GM19025 (cell line): ENCODE results near the gene IGLL1.
"Not testable (repeated sequence)": the region's sequence is repeated elsewhere in the genome, so short reads cannot be mapped to it uniquely, and the experiment has no call there.

Experiments used
- ATAC-seq: cut with Tn5 transposase; IDR thresholded peaks from one replicate; pipeline ENCODE4 v1.9.1; 2021; ENCODE audit warnings: mild to moderate bottlenecking, low read depth, moderate library complexity; ENCODE audit not compliant: unreplicated experiment

Gene IGLL1

GRCh38 chr22:23591846-23592245, 11.8 kb upstream of the IGLL1 start:
- no peak for ATAC-seq

- ATAC-seq: no peak
Measured at GRCh38 chr22:23591201-23591791, 11.2 kb upstream of the IGLL1 start.

GRCh38 chr22:23583836-23584235, 3.7 kb upstream of the IGLL1 start:
- ATAC-seq: no peak

- no peak for ATAC-seq
Measured at GRCh38 chr22:23583153-23583552, 3.1 kb upstream of the IGLL1 start.

GRCh38 chr22:23581260-23581650, 1.2 kb upstream of the IGLL1 start:
- no peak for ATAC-seq

GRCh38 chr22:23580576-23581259, 628 bp upstream of the IGLL1 start:
- no peak for ATAC-seq

GRCh38 chr22:23579280-23579679, 810 bp downstream of the IGLL1 start:
- no peak for ATAC-seq

GRCh38 chr22:23578306-23578705, 1.8 kb downstream of the IGLL1 start:
- no peak for ATAC-seq

- ATAC-seq: no peak
Measured at GRCh38 chr22:23576681-23577080, 3.4 kb downstream of the IGLL1 start.

GRCh38 chr22:23575601-23576000, 4.5 kb downstream of the IGLL1 start:
- no peak for ATAC-seq

GRCh38 chr22:23574877-23575276, 5.2 kb downstream of the IGLL1 start:
- no peak for ATAC-seq

GRCh38 chr22:23574371-23574811, 5.7 kb downstream of the IGLL1 start:
- ATAC-seq: no peak

- not testable (repeated sequence) for ATAC-seq
Measured at GRCh38 chr22:23573701-23574235, 6.3 kb downstream of the IGLL1 start.

- ATAC-seq: not testable (repeated sequence)
Measured at GRCh38 chr22:23573106-23573505, 7.0 kb downstream of the IGLL1 start.

GRCh38 chr22:23571486-23571885, 8.6 kb downstream of the IGLL1 start:
- ATAC-seq: no peak

- no peak for ATAC-seq
Measured at GRCh38 chr22:23570681-23571080, 9.4 kb downstream of the IGLL1 start.

GRCh38 chr22:23569716-23570115, 10.4 kb downstream of the IGLL1 start:
- ATAC-seq: no peak

GRCh38 chr22:23569291-23569690, 10.8 kb downstream of the IGLL1 start:
- ATAC-seq: no peak

- ATAC-seq: no peak
Measured at GRCh38 chr22:23566705-23567475, 13.2 kb downstream of the IGLL1 start.

- no peak for ATAC-seq
Measured at GRCh38 chr22:23565915-23566704, 14.0 kb downstream of the IGLL1 start.
